ENCODE measurements around the gene ASCC1. TPM values are rescaled to one million over a fixed set of nuclear protein-coding genes. Genes with fewer than 3 reads are reported as not detected.
A peak's percentile ranks its signal among the peaks of the same experiment; 100 is the strongest.

The ASCC1 gene
- total and polyA plus RNA-seq, 4 experiments from 2014 or later = 14.3 to 24.9 (median 18.6) TPM

DNA sequence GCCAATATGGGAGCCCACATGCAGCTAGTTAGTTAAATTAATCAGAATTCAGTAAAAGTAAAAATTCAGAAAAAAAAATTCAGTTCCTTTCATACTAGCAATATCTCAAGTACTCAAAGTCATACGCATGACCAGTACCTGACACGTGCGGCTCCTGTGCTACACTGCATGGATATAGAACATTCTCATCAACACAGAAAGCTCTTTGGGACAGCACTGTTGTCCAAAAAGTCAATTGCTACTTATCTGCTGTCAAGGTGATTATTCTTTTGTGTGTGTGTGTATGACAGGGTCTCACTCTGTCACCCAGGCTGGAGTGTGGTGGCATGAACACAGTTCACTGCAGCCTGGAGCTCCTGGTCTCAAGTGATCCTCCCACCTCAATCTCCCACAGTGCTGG lies 15.2 kb downstream of the ASCC1 start:
- Histone ChIP-seq H3K36me3 (ENCODE audit: insufficient read depth, low read length) (peaks cover 31% of the 10 kb centered on the region), H3K4me3 (ENCODE audit: low read length in 2 of 2) (no peak overlapping the region), H3K9me3 (ENCODE audit: control insufficient read depth in 1 of 2, low read length in 2 of 2) (no peaks in the 10 kb centered on the region), H3K27ac (ENCODE audit: low read depth, low read length) (no peak overlapping the region), H3K27me3 (ENCODE audit: insufficient read depth, low read length) (no peaks in the 10 kb centered on the region), H3K4me1 (ENCODE audit: insufficient read depth, low read length) (no peaks in the 10 kb centered on the region)
- Mint-ChIP-seq H3K9me3 (no peaks in the 10 kb centered on the region), H3K27me3 (no peaks in the 10 kb centered on the region), H3K36me3 (peaks cover 31 to 32% of the 10 kb centered on the region in 2 donors), H3K4me1 (peaks cover 0 to 5% (median under 1%) of the 10 kb centered on the region in 4 donors), H3K27ac (no peak overlapping the region), H3K4me3 (no peak overlapping the region)
- no peak for DNase-seq
- POLR2A ChIA-PET (ENCODE audit: partially characterized antibody) = interaction anchor here (1.0 kb wide), 1 partner anchor 22 kb away, joined by 4 read pairs; no protein-coding TSS in a partner anchor
- CTCF ChIA-PET (ENCODE audit: partially characterized antibody) = interaction anchor here (1.0 to 2.2 kb wide), 3 partner anchors 22 to 153 kb away, joined by 3 to 7 read pairs (median 4); no protein-coding TSS in a partner anchor
- intact Hi-C loops (cut with micrococcal nuclease) = no loop called here

GRCh38 chr10:72194949-72195348 lies 21.1 kb downstream of the ASCC1 start:
- intact Hi-C loops (cut with micrococcal nuclease) = no loop called here
- DNase-seq = no peak
- peaks cover 18 to 23% of the 10 kb centered on the region in 2 donors for H3K36me3 Mint-ChIP-seq
- POLR2A ChIA-PET (ENCODE audit: partially characterized antibody) = no interaction called here
- no peak overlapping the region for H3K27ac Mint-ChIP-seq
- H3K4me1 Mint-ChIP-seq = peaks cover 0 to 5% (median 2%) of the 10 kb centered on the region in 4 donors
- Histone ChIP-seq H3K9me3 (ENCODE audit: control insufficient read depth in 1 of 2, low read length in 2 of 2) (no peaks in the 10 kb centered on the region), H3K4me3 (ENCODE audit: low read length in 2 of 2) (no peak overlapping the region), H3K4me1 (ENCODE audit: insufficient read depth, low read length) (no peaks in the 10 kb centered on the region), H3K27ac (ENCODE audit: low read depth, low read length) (no peak overlapping the region), H3K27me3 (ENCODE audit: insufficient read depth, low read length) (no peaks in the 10 kb centered on the region), H3K36me3 (ENCODE audit: insufficient read depth, low read length) (peaks cover 5% of the 10 kb centered on the region)
- H3K9me3 Mint-ChIP-seq = peaks cover 0 to 2% (median 0%) of the 10 kb centered on the region in 8 donors
- no peak overlapping the region for H3K4me3 Mint-ChIP-seq
- CTCF ChIA-PET (ENCODE audit: partially characterized antibody) = no interaction called here
- H3K27me3 Mint-ChIP-seq = no peaks in the 10 kb centered on the region

DNA sequence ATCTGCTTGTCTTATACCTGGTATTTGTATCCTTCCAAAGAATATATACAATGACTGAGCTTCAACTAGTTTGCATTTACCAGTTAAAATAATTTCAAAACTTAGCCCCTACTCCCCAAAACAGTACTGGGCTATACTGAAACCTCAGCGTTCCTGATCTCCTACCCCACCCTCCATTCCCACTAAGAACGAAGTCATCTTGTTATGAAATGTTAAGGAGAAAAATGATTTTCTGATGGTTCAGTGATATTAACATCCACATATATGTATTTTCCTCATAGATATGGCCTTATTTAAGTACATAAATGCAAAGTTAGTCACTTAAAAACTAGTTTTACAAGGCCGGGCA lies 29.1 kb downstream of the ASCC1 start:
- H3K4me1 Mint-ChIP-seq = peaks cover 0 to 3% (median under 1%) of the 10 kb centered on the region in 4 donors
- CTCF ChIA-PET (ENCODE audit: partially characterized antibody) = interaction anchor here (1.3 to 1.6 kb wide), 2 partner anchors 140 to 151 kb away, joined by 3 to 5 read pairs; no protein-coding TSS in a partner anchor
- peaks cover 0 to 8% (median 3%) of the 10 kb centered on the region in 8 donors for H3K9me3 Mint-ChIP-seq
- Histone ChIP-seq H3K4me3 (ENCODE audit: low read length in 2 of 2) (no peak overlapping the region), H3K27ac (ENCODE audit: low read depth, low read length) (no peak overlapping the region), H3K9me3 (ENCODE audit: control insufficient read depth in 1 of 2, low read length in 2 of 2) (no peaks in the 10 kb centered on the region), H3K27me3 (ENCODE audit: insufficient read depth, low read length) (no peaks in the 10 kb centered on the region), H3K4me1 (ENCODE audit: insufficient read depth, low read length) (no peaks in the 10 kb centered on the region), H3K36me3 (ENCODE audit: insufficient read depth, low read length) (no peaks in the 10 kb centered on the region)
- no peak overlapping the region for H3K27ac Mint-ChIP-seq
- H3K4me3 Mint-ChIP-seq = no peak overlapping the region
- no peak for DNase-seq
- H3K27me3 Mint-ChIP-seq = no peaks in the 10 kb centered on the region
- POLR2A ChIA-PET (ENCODE audit: partially characterized antibody) = no interaction called here
- H3K36me3 Mint-ChIP-seq = peaks cover 22 to 31% of the 10 kb centered on the region in 2 donors
- intact Hi-C loops (cut with micrococcal nuclease) = no loop called here

- H3K27me3 ChIP-seq (ENCODE audit: insufficient read depth, low read length) = no peaks in the 10 kb centered on the region
- H3K4me3 Mint-ChIP-seq = no peak overlapping the region
- H3K4me3 ChIP-seq (ENCODE audit: low read length in 2 of 2) = no peak overlapping the region
- no peaks in the 10 kb centered on the region for H3K27me3 Mint-ChIP-seq
- H3K27ac ChIP-seq (ENCODE audit: low read depth, low read length) = no peak overlapping the region
- peak overlapping the region in 2 of 7 donors; percentile 15 to 16 for H3K27ac Mint-ChIP-seq
- ChIA-PET POLR2A (ENCODE audit: partially characterized antibody) (interaction anchor here (0.7 kb wide), 1 partner anchor 128 kb away, joined by 3 read pairs; no protein-coding TSS in a partner anchor), CTCF (ENCODE audit: partially characterized antibody) (interaction anchor here (1.3 to 1.6 kb wide), 2 partner anchors 140 to 151 kb away, joined by 3 to 5 read pairs; no protein-coding TSS in a partner anchor)
- peaks cover 0 to 8% (median 3%) of the 10 kb centered on the region in 8 donors for H3K9me3 Mint-ChIP-seq
- intact Hi-C loops (cut with micrococcal nuclease) = no loop called here
- H3K4me1 ChIP-seq (ENCODE audit: insufficient read depth, low read length) = no peaks in the 10 kb centered on the region
- no peak for DNase-seq
- no peaks in the 10 kb centered on the region for H3K36me3 ChIP-seq (ENCODE audit: insufficient read depth, low read length)
- peaks cover 0 to 3% (median under 1%) of the 10 kb centered on the region in 4 donors for H3K4me1 Mint-ChIP-seq
- no peaks in the 10 kb centered on the region for H3K9me3 ChIP-seq (ENCODE audit: control insufficient read depth in 1 of 2, low read length in 2 of 2)
- peaks cover 24 to 31% of the 10 kb centered on the region in 2 donors for H3K36me3 Mint-ChIP-seq
These were observed 29.7 kb downstream of the ASCC1 start for GRCh38 chr10:72186258-72186981.

- ChIA-PET CTCF (ENCODE audit: partially characterized antibody) (no interaction called here), POLR2A (ENCODE audit: partially characterized antibody) (no interaction called here)
- H3K4me3 ChIP-seq (ENCODE audit: low read length in 2 of 2) = no peak overlapping the region
- H3K4me3 Mint-ChIP-seq = no peak overlapping the region
- H3K4me1 Mint-ChIP-seq = peaks cover 0 to 3% (median under 1%) of the 10 kb centered on the region in 4 donors
- H3K9me3 ChIP-seq (ENCODE audit: control insufficient read depth in 1 of 2, low read length in 2 of 2) = no peaks in the 10 kb centered on the region
- H3K36me3 ChIP-seq (ENCODE audit: insufficient read depth, low read length) = no peaks in the 10 kb centered on the region
- no peaks in the 10 kb centered on the region for H3K27me3 ChIP-seq (ENCODE audit: insufficient read depth, low read length)
- H3K27ac Mint-ChIP-seq = no peak overlapping the region
- intact Hi-C loops (cut with micrococcal nuclease) = no loop called here
- peaks cover 18 to 24% of the 10 kb centered on the region in 2 donors for H3K36me3 Mint-ChIP-seq
- DNase-seq = no peak
- no peak overlapping the region for H3K27ac ChIP-seq (ENCODE audit: low read depth, low read length)
- no peaks in the 10 kb centered on the region for H3K27me3 Mint-ChIP-seq
- H3K4me1 ChIP-seq (ENCODE audit: insufficient read depth, low read length) = no peaks in the 10 kb centered on the region
- peaks cover 0 to 8% (median 3%) of the 10 kb centered on the region in 8 donors for H3K9me3 Mint-ChIP-seq
These were observed 31.9 kb downstream of the ASCC1 start for GRCh38 chr10:72184156-72184555.

DNA sequence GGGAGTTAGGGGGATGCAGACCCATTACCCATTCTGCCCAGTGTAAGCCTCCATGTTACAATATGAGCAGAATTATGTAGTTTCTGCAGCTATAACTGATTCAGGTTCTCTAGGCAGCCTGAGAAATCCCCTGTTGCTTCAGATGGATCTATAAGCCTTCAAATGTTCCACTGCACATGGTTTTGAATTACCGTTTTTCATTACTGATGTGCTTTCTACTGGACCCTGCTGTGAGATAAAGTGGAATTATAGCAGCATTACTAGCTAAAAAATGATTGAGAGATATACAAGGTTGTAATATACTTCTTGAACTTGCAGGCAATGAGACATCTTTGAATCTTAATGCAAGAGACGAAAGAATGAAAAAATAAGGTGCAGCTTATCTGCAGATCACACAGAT lies 38.6 kb downstream of the ASCC1 start:
- no peaks in the 10 kb centered on the region for H3K27me3 ChIP-seq (ENCODE audit: insufficient read depth, low read length)
- no peaks in the 10 kb centered on the region for H3K27me3 Mint-ChIP-seq
- no peaks in the 10 kb centered on the region for H3K36me3 ChIP-seq (ENCODE audit: insufficient read depth, low read length)
- POLR2A ChIA-PET (ENCODE audit: partially characterized antibody) = interaction anchor here (0.5 kb wide), 1 partner anchor 147 kb away, joined by 3 read pairs; no protein-coding TSS in a partner anchor
- intact Hi-C loops (cut with micrococcal nuclease) = no loop called here
- peaks cover 14 to 19% of the 10 kb centered on the region in 2 donors for H3K36me3 Mint-ChIP-seq
- H3K27ac Mint-ChIP-seq = no peak overlapping the region
- no peaks in the 10 kb centered on the region for H3K4me1 ChIP-seq (ENCODE audit: insufficient read depth, low read length)
- DNase-seq = no peak
- no peak overlapping the region for H3K4me3 ChIP-seq (ENCODE audit: low read length in 2 of 2)
- H3K4me3 Mint-ChIP-seq = no peak overlapping the region
- no peaks in the 10 kb centered on the region for H3K9me3 Mint-ChIP-seq
- H3K4me1 Mint-ChIP-seq = peaks cover 0 to 3% (median under 1%) of the 10 kb centered on the region in 4 donors
- CTCF ChIA-PET (ENCODE audit: partially characterized antibody) = interaction anchor here (0.6 to 2.0 kb wide), 2 partner anchors 162 to 367 kb away, joined by 3 to 5 read pairs; no protein-coding TSS in a partner anchor
- H3K27ac ChIP-seq (ENCODE audit: low read depth, low read length) = no peak overlapping the region
- no peaks in the 10 kb centered on the region for H3K9me3 ChIP-seq (ENCODE audit: control insufficient read depth in 1 of 2, low read length in 2 of 2)

- H3K9me3 ChIP-seq (ENCODE audit: control insufficient read depth in 1 of 2, low read length in 2 of 2) = no peaks in the 10 kb centered on the region
- no peaks in the 10 kb centered on the region for H3K27me3 Mint-ChIP-seq
- no peak for DNase-seq
- no peaks in the 10 kb centered on the region for H3K4me1 ChIP-seq (ENCODE audit: insufficient read depth, low read length)
- no peak overlapping the region for H3K4me3 Mint-ChIP-seq
- H3K4me1 Mint-ChIP-seq = peaks cover 0 to 4% (median 2%) of the 10 kb centered on the region in 4 donors
- H3K27ac Mint-ChIP-seq = no peak overlapping the region
- peaks cover 11 to 13% of the 10 kb centered on the region in 2 donors for H3K36me3 Mint-ChIP-seq
- intact Hi-C loops (cut with micrococcal nuclease) = no loop called here
- H3K27ac ChIP-seq (ENCODE audit: low read depth, low read length) = no peak overlapping the region
- H3K4me3 ChIP-seq (ENCODE audit: low read length in 2 of 2) = no peak overlapping the region
- H3K27me3 ChIP-seq (ENCODE audit: insufficient read depth, low read length) = no peaks in the 10 kb centered on the region
- H3K9me3 Mint-ChIP-seq = no peaks in the 10 kb centered on the region
- ChIA-PET CTCF (ENCODE audit: partially characterized antibody) (interaction anchor here (2.0 kb wide), 1 partner anchor 163 kb away, joined by 5 read pairs; no protein-coding TSS in a partner anchor), POLR2A (ENCODE audit: partially characterized antibody) (no interaction called here)
- H3K36me3 ChIP-seq (ENCODE audit: insufficient read depth, low read length) = no peaks in the 10 kb centered on the region
These were observed 39.4 kb downstream of the ASCC1 start for GRCh38 chr10:72176701-72177100.

Data from CD4-positive, alpha-beta memory T cell (primary cell).